ENCODE measurements around the gene WFS1. TPM values are rescaled to one million over a fixed set of nuclear protein-coding genes. Genes with fewer than 3 reads are reported as not detected.

The WFS1 gene
- total and polyA plus RNA-seq, 2 of the 13 experiments (the other 11 are each of a cell fraction or from before 2014, with no cell fraction given): 39.1 to 42.2 TPM

- TF ChIP-seq, protein P1, sequence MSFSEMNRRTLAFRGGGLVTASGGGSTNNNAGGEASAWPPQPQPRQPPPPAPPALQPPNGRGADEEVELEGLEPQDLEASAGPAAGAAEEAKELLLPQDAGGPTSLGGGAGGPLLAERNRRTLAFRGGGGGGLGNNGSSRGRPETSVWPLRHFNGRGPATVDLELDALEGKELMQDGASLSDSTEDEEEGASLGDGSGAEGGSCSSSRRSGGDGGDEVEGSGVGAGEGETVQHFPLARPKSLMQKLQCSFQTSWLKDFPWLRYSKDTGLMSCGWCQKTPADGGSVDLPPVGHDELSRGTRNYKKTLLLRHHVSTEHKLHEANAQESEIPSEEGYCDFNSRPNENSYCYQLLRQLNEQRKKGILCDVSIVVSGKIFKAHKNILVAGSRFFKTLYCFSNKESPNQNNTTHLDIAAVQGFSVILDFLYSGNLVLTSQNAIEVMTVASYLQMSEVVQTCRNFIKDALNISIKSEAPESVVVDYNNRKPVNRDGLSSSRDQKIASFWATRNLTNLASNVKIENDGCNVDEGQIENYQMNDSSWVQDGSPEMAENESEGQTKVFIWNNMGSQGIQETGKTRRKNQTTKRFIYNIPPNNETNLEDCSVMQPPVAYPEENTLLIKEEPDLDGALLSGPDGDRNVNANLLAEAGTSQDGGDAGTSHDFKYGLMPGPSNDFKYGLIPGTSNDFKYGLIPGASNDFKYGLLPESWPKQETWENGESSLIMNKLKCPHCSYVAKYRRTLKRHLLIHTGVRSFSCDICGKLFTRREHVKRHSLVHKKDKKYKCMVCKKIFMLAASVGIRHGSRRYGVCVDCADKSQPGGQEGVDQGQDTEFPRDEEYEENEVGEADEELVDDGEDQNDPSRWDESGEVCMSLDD (CRISPR knock-in tag; IDR thresholded peaks at IDR 0.05; ENCODE audit: borderline replicate concordance): no peak
- TF ChIP-seq, protein P2, sequence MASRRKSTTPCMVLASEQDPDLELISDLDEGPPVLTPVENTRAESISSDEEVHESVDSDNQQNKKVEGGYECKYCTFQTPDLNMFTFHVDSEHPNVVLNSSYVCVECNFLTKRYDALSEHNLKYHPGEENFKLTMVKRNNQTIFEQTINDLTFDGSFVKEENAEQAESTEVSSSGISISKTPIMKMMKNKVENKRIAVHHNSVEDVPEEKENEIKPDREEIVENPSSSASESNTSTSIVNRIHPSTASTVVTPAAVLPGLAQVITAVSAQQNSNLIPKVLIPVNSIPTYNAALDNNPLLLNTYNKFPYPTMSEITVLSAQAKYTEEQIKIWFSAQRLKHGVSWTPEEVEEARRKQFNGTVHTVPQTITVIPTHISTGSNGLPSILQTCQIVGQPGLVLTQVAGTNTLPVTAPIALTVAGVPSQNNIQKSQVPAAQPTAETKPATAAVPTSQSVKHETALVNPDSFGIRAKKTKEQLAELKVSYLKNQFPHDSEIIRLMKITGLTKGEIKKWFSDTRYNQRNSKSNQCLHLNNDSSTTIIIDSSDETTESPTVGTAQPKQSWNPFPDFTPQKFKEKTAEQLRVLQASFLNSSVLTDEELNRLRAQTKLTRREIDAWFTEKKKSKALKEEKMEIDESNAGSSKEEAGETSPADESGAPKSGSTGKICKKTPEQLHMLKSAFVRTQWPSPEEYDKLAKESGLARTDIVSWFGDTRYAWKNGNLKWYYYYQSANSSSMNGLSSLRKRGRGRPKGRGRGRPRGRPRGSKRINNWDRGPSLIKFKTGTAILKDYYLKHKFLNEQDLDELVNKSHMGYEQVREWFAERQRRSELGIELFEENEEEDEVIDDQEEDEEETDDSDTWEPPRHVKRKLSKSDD (CRISPR knock-in tag; IDR thresholded peaks at IDR 0.05; ENCODE audit: low read depth): no peak
- TF ChIP-seq ZNF546 (CRISPR knock-in tag; conservative IDR thresholded peaks at IDR 0.05): no peak
- no peak for TF ChIP-seq HNF4A (CRISPR knock-in tag; IDR thresholded peaks at IDR 0.05)
- no peak for TF ChIP-seq NKX3-1 (CRISPR knock-in tag; IDR thresholded peaks at IDR 0.05)
- TF ChIP-seq, protein P3, sequence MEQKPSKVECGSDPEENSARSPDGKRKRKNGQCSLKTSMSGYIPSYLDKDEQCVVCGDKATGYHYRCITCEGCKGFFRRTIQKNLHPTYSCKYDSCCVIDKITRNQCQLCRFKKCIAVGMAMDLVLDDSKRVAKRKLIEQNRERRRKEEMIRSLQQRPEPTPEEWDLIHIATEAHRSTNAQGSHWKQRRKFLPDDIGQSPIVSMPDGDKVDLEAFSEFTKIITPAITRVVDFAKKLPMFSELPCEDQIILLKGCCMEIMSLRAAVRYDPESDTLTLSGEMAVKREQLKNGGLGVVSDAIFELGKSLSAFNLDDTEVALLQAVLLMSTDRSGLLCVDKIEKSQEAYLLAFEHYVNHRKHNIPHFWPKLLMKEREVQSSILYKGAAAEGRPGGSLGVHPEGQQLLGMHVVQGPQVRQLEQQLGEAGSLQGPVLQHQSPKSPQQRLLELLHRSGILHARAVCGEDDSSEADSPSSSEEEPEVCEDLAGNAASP (CRISPR knock-in tag; IDR thresholded peaks at IDR 0.05; ENCODE audit: borderline replicate concordance): no peak
Observed at GRCh38 chr4:6239486-6239885, 30.2 kb upstream of the WFS1 start (continued).
